Neural cell (in vitro differentiated cells): Measurements from ENCODE around the gene TRAPPC2L.

Source experiments
- EP300 ChIP-seq: fragments of 450-650 bp; conservative IDR thresholded peaks from 2 replicates; pipeline ENCODE4 v1.6.1; 2014; ENCODE audit warnings: antibody characterized with exemption, mild to moderate bottlenecking, moderate library complexity; ENCODE audit not compliant: poor library complexity, severe bottlenecking
- MXI1 ChIP-seq: fragments of 450-650 bp; conservative IDR thresholded peaks from 2 replicates; pipeline ENCODE4 v1.6.1; 2014; ENCODE audit warnings: antibody characterized with exemption, mild to moderate bottlenecking; ENCODE audit not compliant: poor library complexity, severe bottlenecking
- REST ChIP-seq: IDR thresholded peaks from 2 replicates; pipeline ENCODE4 v1.6.1; 2012; ENCODE audit warnings: borderline replicate concordance
- TF ChIP-seq, protein P1 (sequence below): fragments of 450-650 bp; IDR thresholded peaks from 2 replicates; pipeline ENCODE4 v1.5.1; 2014; ENCODE audit warnings: antibody characterized with exemption, mild to moderate bottlenecking, moderate library complexity; ENCODE audit not compliant: poor library complexity, severe bottlenecking

DNA sequence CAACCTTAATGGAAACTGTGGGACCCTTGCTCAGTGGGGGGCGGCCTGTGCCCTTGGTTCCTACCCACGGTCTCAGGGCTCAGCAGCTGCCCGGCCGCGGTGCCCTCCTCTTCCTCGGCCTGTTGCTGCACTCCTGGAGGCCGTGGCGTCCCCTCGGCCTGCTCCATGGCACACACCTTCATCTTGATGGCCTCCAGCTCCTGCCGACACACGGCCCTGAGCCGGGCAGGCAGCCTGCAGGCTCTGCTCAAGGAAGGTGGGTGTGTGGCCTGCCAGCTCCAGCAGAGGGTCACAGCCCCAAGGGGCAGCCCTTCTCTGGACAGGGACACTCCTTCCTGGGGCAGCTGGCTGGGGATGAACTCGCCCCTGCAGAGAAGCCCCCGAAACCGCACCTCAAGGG, 8.8 kb downstream of the TRAPPC2L start:
- TF ChIP-seq MXI1 (no peak), EP300 (no peak), REST (no peak)
- TF ChIP-seq, protein P1, sequence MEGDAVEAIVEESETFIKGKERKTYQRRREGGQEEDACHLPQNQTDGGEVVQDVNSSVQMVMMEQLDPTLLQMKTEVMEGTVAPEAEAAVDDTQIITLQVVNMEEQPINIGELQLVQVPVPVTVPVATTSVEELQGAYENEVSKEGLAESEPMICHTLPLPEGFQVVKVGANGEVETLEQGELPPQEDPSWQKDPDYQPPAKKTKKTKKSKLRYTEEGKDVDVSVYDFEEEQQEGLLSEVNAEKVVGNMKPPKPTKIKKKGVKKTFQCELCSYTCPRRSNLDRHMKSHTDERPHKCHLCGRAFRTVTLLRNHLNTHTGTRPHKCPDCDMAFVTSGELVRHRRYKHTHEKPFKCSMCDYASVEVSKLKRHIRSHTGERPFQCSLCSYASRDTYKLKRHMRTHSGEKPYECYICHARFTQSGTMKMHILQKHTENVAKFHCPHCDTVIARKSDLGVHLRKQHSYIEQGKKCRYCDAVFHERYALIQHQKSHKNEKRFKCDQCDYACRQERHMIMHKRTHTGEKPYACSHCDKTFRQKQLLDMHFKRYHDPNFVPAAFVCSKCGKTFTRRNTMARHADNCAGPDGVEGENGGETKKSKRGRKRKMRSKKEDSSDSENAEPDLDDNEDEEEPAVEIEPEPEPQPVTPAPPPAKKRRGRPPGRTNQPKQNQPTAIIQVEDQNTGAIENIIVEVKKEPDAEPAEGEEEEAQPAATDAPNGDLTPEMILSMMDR = no peak
